H1 (cell line): ENCODE results near the gene NFKBIE. TPM values are rescaled to one million over a fixed set of nuclear protein-coding genes. Genes with fewer than 3 reads are reported as not detected.
A peak's percentile ranks its signal among the peaks of the same experiment; 100 is the strongest.

Experiments
- ASH2L ChIP-seq: fragments of 200-600, 300-600 bp; sonication (generic); IDR thresholded peaks from one replicate; pipeline ENCODE4 v1.7.1; 2017; ENCODE audit warnings: low read length
- EZH2 ChIP-seq: fragments of 200-600 bp; sonication (generic); IDR thresholded peaks from 2 replicates; pipeline ENCODE4 v1.7.1; 2012; ENCODE audit warnings: low read depth, mild to moderate bottlenecking, moderate library complexity, low read length, inconsistent platforms; ENCODE audit not compliant: severe bottlenecking
- POLR2A ChIP-seq, 2 experiments: IDR thresholded peaks; 1 replicate in 1 of 2; 2 replicates in 1 of 2; pipeline ENCODE4 v1.6.1; 2011; ENCODE audit warnings: low read depth in 2 of 2, low read length in 2 of 2, mild to moderate bottlenecking in 2 of 2; ENCODE audit errors: control extremely low read depth in 1 of 2
- RXRA ChIP-seq: IDR thresholded peaks from 2 replicates; pipeline ENCODE4 v1.6.1; 2011; ENCODE audit warnings: low read depth, mild to moderate bottlenecking, low read length, moderate library complexity; ENCODE audit not compliant: insufficient read depth
- SIRT6 ChIP-seq: IDR thresholded peaks from one replicate; pipeline ENCODE4 v1.7.1; 2012; ENCODE audit warnings: low read length, inconsistent platforms
- polyA plus RNA-seq, 7 experiments: library from polyadenylated mRNA; depleted of rRNA in 3 of 7; stranded (reverse) in 5 of 7; unstranded in 2 of 7; fragments of >200 nt in 5 of 7; fragments of 200-250 nt in 2 of 7; gene quantifications; 1 replicate in 5 of 7; 2 replicates in 1 of 7; 4 replicates in 1 of 7; pipeline versions ENCODE4 v1.2.1 to v1.2.3, GENCODE V29; 2011 to 2013; ENCODE audit warnings: missing spikeins in 2 of 7, mixed read lengths in 2 of 7
- total RNA-seq: library from RNA; stranded (reverse); fragmentation: NEBNext Ultra II Directional; extraction: Animal tissue kit (Norgen Biotek cat#: 25700); gene quantifications from 2 replicates; pipeline ENCODE4 v1.2.1, GENCODE V29; 2021
- TF ChIP-seq, protein P1 (sequence below), 3 experiments: IDR thresholded peaks; 1 replicate in 2 of 3; 2 replicates in 1 of 3; pipeline versions ENCODE4 v1.5.1 to v1.6.1; 2011; ENCODE audit warnings: low read length in 3 of 3, mild to moderate bottlenecking in 3 of 3, inconsistent platforms in 2 of 3, low read depth in 1 of 3, moderate library complexity in 1 of 3; ENCODE audit not compliant: insufficient read depth in 1 of 3; ENCODE audit errors: control extremely low read depth in 1 of 3

The NFKBIE gene
- total and polyA plus RNA-seq, 2 of the 8 experiments (the other 6 are each of a cell fraction or from before 2014, with no cell fraction given), result 13.5 to 19.2 TPM

DNA sequence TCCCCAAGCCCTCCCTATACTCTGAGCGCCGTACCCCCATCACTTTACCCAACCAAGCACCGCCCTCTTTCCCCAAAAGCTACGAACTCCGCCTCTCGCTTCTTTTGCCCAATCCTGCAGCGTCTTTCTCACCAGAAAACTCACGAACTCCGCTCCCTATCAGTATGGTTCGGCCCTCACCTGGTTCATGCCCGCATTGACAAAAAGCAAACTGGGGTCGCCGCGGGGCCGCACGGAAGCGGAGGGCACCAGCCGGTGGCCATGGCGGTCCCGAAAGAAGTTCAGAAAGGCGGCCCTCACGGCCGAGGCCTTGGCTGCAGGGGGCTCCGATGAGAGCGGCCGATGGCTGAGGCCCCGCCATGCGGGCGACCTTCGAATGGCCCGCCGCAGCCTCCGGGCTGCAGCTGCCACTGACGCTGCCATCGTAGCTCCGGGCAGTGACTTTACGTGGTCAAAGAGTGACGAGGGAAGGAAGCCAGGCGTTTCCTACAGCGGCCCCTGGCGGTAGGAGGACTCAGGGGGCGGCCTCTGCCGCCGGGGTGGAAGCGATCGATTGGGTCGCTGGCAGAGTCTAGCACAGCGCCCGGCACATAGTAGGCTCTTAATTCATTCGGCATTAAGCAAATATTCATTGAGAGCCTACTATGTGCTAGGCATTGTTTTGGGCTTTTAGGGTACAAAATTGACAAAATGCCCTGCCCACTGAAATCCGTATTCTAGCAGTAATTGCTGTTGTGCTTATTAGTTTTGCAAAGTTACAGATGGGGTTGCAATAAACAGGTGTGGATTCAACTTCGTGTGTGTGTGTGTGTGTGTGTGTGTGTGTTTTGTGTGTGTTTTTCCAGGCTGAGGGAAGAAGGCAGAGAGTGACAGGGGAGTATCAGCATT is 47.8 kb upstream of the NFKBIE start, which contains the start of gene AARS2 (continued):
- TF ChIP-seq EZH2, result no peak
- TF ChIP-seq ASH2L, result peak; percentile 85
- TF ChIP-seq POLR2A (IDR thresholded peaks at IDR 0.05; ENCODE audit: control extremely low read depth in 1 of 2, low read depth in 2 of 2, low read length in 2 of 2), result peak; percentile 94 to 98
- TF ChIP-seq, protein P1, sequence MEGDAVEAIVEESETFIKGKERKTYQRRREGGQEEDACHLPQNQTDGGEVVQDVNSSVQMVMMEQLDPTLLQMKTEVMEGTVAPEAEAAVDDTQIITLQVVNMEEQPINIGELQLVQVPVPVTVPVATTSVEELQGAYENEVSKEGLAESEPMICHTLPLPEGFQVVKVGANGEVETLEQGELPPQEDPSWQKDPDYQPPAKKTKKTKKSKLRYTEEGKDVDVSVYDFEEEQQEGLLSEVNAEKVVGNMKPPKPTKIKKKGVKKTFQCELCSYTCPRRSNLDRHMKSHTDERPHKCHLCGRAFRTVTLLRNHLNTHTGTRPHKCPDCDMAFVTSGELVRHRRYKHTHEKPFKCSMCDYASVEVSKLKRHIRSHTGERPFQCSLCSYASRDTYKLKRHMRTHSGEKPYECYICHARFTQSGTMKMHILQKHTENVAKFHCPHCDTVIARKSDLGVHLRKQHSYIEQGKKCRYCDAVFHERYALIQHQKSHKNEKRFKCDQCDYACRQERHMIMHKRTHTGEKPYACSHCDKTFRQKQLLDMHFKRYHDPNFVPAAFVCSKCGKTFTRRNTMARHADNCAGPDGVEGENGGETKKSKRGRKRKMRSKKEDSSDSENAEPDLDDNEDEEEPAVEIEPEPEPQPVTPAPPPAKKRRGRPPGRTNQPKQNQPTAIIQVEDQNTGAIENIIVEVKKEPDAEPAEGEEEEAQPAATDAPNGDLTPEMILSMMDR (IDR thresholded peaks at IDR 0.05; ENCODE audit: control extremely low read depth in 1 of 3, insufficient read depth in 1 of 3, low read depth in 1 of 3, low read length in 3 of 3), result peak; percentile 91 to 97 (median 95)
- TF ChIP-seq RXRA, result no peak
- TF ChIP-seq SIRT6, result no peak
